ENCODE measurements around the gene F12.

- TF ChIP-seq CTCF (IDR thresholded peaks at IDR 0.05): no peak
- TF ChIP-seq POLR2A (IDR thresholded peaks at IDR 0.05): no peak
Observed at GRCh38 chr5:177372910-177373309, 36.5 kb downstream of the F12 start.
